OCI-LY7 (cell line): ENCODE results near the gene NSMCE1. TPM values are rescaled to one million over a fixed set of nuclear protein-coding genes. Genes with fewer than 3 reads are reported as not detected.
"Not testable (repeated sequence)": the region's sequence is repeated elsewhere in the genome, so short reads cannot be mapped to it uniquely, and the experiment has no call there.

ENCODE experiments used
- BruUV-seq: library from RNA; stranded (reverse); fragments of 400-500 nt; replicated peaks from 2 replicates; lab custom pipeline; 2021; lab: Mats Ljungman, UMichigan
- CTCF ChIA-PET: fragments of 300-600 bp; sonication (Branson Sonifier 250); formaldehyde crosslinking; loops from one replicate; lab custom pipeline; 2022; ENCODE audit warnings: antibody characterized with exemption; ENCODE audit not compliant: unreplicated experiment; lab: Charles Lee
- POLR2A ChIA-PET: fragments of 300-600 bp; sonication (Branson Sonifier 250); formaldehyde crosslinking; loops from one replicate; lab custom pipeline; 2022; ENCODE audit warnings: antibody characterized with exemption; lab: Charles Lee
- DNase-seq: peaks from one replicate; pipeline ENCODE4 v3.0.0-alpha.2; 2015; ENCODE audit warnings: low spot score
- H2AFZ ChIP-seq: fragments of 200-600 bp; sonication (generic), shearing (Covaris generic); 2 replicates; pipeline ENCODE4 v1.6.1; 2014; ENCODE audit warnings: mild to moderate bottlenecking, antibody characterized with exemption, low read length, moderate library complexity
- H3K27ac ChIP-seq: fragments of 200-600 bp; sonication (generic); 2 replicates; pipeline ENCODE4 v1.5.1; 2014; ENCODE audit warnings: mixed run types, low read depth, mild to moderate bottlenecking, moderate library complexity, low read length, inconsistent platforms; ENCODE audit not compliant: poor library complexity, severe bottlenecking
- H3K36me3 ChIP-seq: fragments of 200-600 bp; sonication (generic); 2 replicates; pipeline ENCODE4 v1.6.1; 2014; ENCODE audit warnings: mild to moderate bottlenecking, antibody characterized with exemption, low read length, moderate library complexity, mixed read lengths; ENCODE audit not compliant: insufficient read depth
- H3K4me1 ChIP-seq: fragments of 200-600 bp; sonication (generic); 2 replicates; pipeline ENCODE4 v1.5.1; 2014; ENCODE audit warnings: mild to moderate bottlenecking, low read length; ENCODE audit not compliant: insufficient read depth, poor library complexity, severe bottlenecking
- H3K4me2 ChIP-seq: fragments of 200-600 bp; sonication (generic); 2 replicates; pipeline ENCODE4 v1.6.1; 2014; ENCODE audit warnings: mild to moderate bottlenecking, low read length
- H3K4me3 ChIP-seq: fragments of 200-600 bp; sonication (generic); 2 replicates; pipeline ENCODE4 v1.5.1; 2014; ENCODE audit warnings: mild to moderate bottlenecking, low read depth, low read length; ENCODE audit not compliant: poor library complexity, severe bottlenecking
- H3K79me2 ChIP-seq: fragments of 200-600 bp; sonication (generic); 2 replicates; pipeline ENCODE4 v1.6.1; 2016; ENCODE audit warnings: low read depth, mild to moderate bottlenecking, low read length, moderate library complexity, mixed read lengths; ENCODE audit not compliant: insufficient read depth
- H3K9me2 ChIP-seq: fragments of 200-600 bp; sonication (generic); 2 replicates; pipeline ENCODE4 v1.6.1; 2016; ENCODE audit warnings: mild to moderate bottlenecking, low read length, mixed read lengths; ENCODE audit not compliant: insufficient read depth
- H3K9me3 ChIP-seq: fragments of 200-600 bp; sonication (generic); 2 replicates; pipeline ENCODE4 v1.6.1; 2014; ENCODE audit warnings: mild to moderate bottlenecking, mixed run types, low read length, mixed read lengths
- H4K20me1 ChIP-seq: fragments of 200-600 bp; sonication (generic); 2 replicates; pipeline ENCODE4 v1.6.1; 2014; ENCODE audit warnings: mild to moderate bottlenecking, antibody characterized with exemption, low read length, moderate library complexity, mixed read lengths; ENCODE audit not compliant: insufficient read depth
- CTCF ChIP-seq: fragments of 200-600 bp; sonication (generic); conservative IDR thresholded peaks from 2 replicates; pipeline ENCODE4 v1.5.1; 2014; ENCODE audit warnings: mild to moderate bottlenecking, antibody characterized with exemption, low read length, moderate library complexity, mixed read lengths
- EZH2phosphoT487 ChIP-seq: fragments of 200-600 bp; sonication (generic); IDR thresholded peaks from 2 replicates; pipeline ENCODE4 v1.6.1; 2018; ENCODE audit warnings: low read depth, borderline replicate concordance, mild to moderate bottlenecking, mixed run types, antibody characterized with exemption, low read length, moderate library complexity, mixed read lengths
- intact Hi-C: fragments of 100-400 bp; cut with micrococcal nuclease; formaldehyde crosslinking; loops from one replicate; pipeline ENCODE4 v1.10.0; 2022; ENCODE audit not compliant: unreplicated experiment
- total RNA-seq, 2 experiments: library from RNA; depleted of rRNA in 1 of 2; stranded (reverse); fragments of >200 nt in 1 of 2; shearing (Covaris generic) in 1 of 2; gene quantifications; 2 replicates each; pipeline ENCODE4 v1.2.3, GENCODE V29; 2014 to 2022

The NSMCE1 gene
- total RNA-seq, 2 experiments from 2014 or later: 51.1 to 84.0 TPM

GRCh38 chr16:27273670-27274423 is 5.3 kb upstream of the NSMCE1 start:
- peak overlapping the region; percentile 65 for H3K4me2 ChIP-seq
- peak overlapping the region; percentile 16 for H3K4me3 ChIP-seq
- H4K20me1 ChIP-seq: no peaks in the 10 kb centered on the region
- BruUV-seq: no TSS peak
- no peaks in the 10 kb centered on the region for H3K9me2 ChIP-seq
- CTCF ChIA-PET: interaction anchor here (0.6 to 1.2 kb wide), 5 partner anchors 37 to 94 kb away, joined by 3 to 6 read pairs (median 4); no protein-coding TSS in a partner anchor
- peaks cover 7% of the 10 kb centered on the region; the same call in 1 of the 2 replicates for H3K79me2 ChIP-seq
- intact Hi-C loops: loop anchor here (1.0 to 2.0 kb wide), 3 partner anchors 25 to 95 kb away; no protein-coding TSS in a partner anchor
- no peaks in the 10 kb centered on the region; the same call in 1 of the 2 replicates for H3K9me3 ChIP-seq
- H3K36me3 ChIP-seq: no peaks in the 10 kb centered on the region
- H3K4me1 ChIP-seq: peaks cover 68% of the 10 kb centered on the region
- TF ChIP-seq EZH2phosphoT487: no peak
- TF ChIP-seq CTCF: peak; percentile 38; the same call in 1 of the 2 replicates
- peak overlapping the region; percentile 33; the same call in 1 of the 2 replicates for H2AFZ ChIP-seq
- POLR2A ChIA-PET: interaction anchor here (0.6 to 5.0 kb wide), 8 partner anchors 8 to 621 kb away, joined by 3 to 18 read pairs (median 4); no protein-coding TSS in a partner anchor
- H3K27ac ChIP-seq: peak overlapping the region; percentile 89
- DNase-seq: no peak

- no peak for DNase-seq
- Histone ChIP-seq H3K36me3 (no peaks in the 10 kb centered on the region), H3K27ac (peak overlapping the region; percentile 89), H3K9me2 (no peaks in the 10 kb centered on the region), H3K9me3 (no peaks in the 10 kb centered on the region; the same call in 1 of the 2 replicates), H4K20me1 (no peaks in the 10 kb centered on the region), H3K79me2 (peaks cover 9% of the 10 kb centered on the region; the same call in 1 of the 2 replicates), H3K4me3 (peak overlapping the region; percentile 16), H3K4me1 (peaks cover 69% of the 10 kb centered on the region), H2AFZ (peak overlapping the region; percentile 33; the same call in 1 of the 2 replicates), H3K4me2 (peak overlapping the region; percentile 65)
- ChIA-PET CTCF (interaction anchor here (0.6 to 1.2 kb wide), 3 partner anchors 36 to 94 kb away, joined by 3 to 6 read pairs (median 3); no protein-coding TSS in a partner anchor), POLR2A (interaction anchor here (1.4 to 5.0 kb wide), 5 partner anchors 12 to 93 kb away, joined by 3 to 18 read pairs (median 13); no protein-coding TSS in a partner anchor)
- no TSS peak for BruUV-seq
- intact Hi-C loops: no loop called here
- no peak for TF ChIP-seq EZH2phosphoT487
- TF ChIP-seq CTCF: no peak
Measured at GRCh38 chr16:27273330-27273669, 4.7 kb upstream of the NSMCE1 start.

GRCh38 chr16:27272697-27273096 is 4.1 kb upstream of the NSMCE1 start:
- H3K79me2 ChIP-seq: peaks cover 15% of the 10 kb centered on the region; the same call in 1 of the 2 replicates
- intact Hi-C loops, H3K9me2 ChIP-seq, H2AFZ ChIP-seq, H3K36me3 ChIP-seq, H3K9me3 ChIP-seq, H3K27ac ChIP-seq, H3K4me3 ChIP-seq, BruUV-seq, CTCF ChIA-PET, H4K20me1 ChIP-seq, H3K4me2 ChIP-seq, DNase-seq: not testable (repeated sequence)
- POLR2A ChIA-PET: interaction anchor here (0.6 to 5.0 kb wide), 5 partner anchors 13 to 108 kb away, joined by 3 to 18 read pairs (median 4); no protein-coding TSS in a partner anchor
- peaks cover 72% of the 10 kb centered on the region for H3K4me1 ChIP-seq
